Measurements from ENCODE around the gene OR4F17.
"Not testable (repeated sequence)": the region's sequence is repeated elsewhere in the genome, so short reads cannot be mapped to it uniquely, and the experiment has no call there.

The OR4F17 gene

GRCh38 chr19:106804-107203 is at the start of gene OR4F17:
Gene OR4F17, plus strand, starts transcription at chr19:107104. Its CDS starts 3,575 bp downstream, at chr19:110679.
- H3K27ac Mint-ChIP-seq; H3K4me3 Mint-ChIP-seq; H3K27me3 Mint-ChIP-seq (ENCODE audit: low read depth, poor library complexity); H3K4me1 Mint-ChIP-seq; H3K36me3 Mint-ChIP-seq (ENCODE audit: low read depth); DNase-seq; H3K9me3 Mint-ChIP-seq: not testable (repeated sequence)

GRCh38 chr19:70793-71192 is 36.1 kb upstream of the OR4F17 start:
- H3K4me1 Mint-ChIP-seq; H3K9me3 Mint-ChIP-seq; H3K27ac Mint-ChIP-seq; H3K4me3 Mint-ChIP-seq; H3K27me3 Mint-ChIP-seq (ENCODE audit: low read depth, poor library complexity); H3K36me3 Mint-ChIP-seq (ENCODE audit: low read depth): not testable (repeated sequence)
- peak; percentile 37 for DNase-seq

GRCh38 chr19:82864-83263 is 24.0 kb upstream of the OR4F17 start:
- not testable (repeated sequence) for H3K4me1 Mint-ChIP-seq; DNase-seq; H3K27ac Mint-ChIP-seq; H3K4me3 Mint-ChIP-seq; H3K36me3 Mint-ChIP-seq (ENCODE audit: low read depth); H3K27me3 Mint-ChIP-seq (ENCODE audit: low read depth, poor library complexity); H3K9me3 Mint-ChIP-seq

GRCh38 chr19:83626-84025 is 23.3 kb upstream of the OR4F17 start:
- not testable (repeated sequence) for H3K4me3 Mint-ChIP-seq; DNase-seq; H3K27ac Mint-ChIP-seq; H3K27me3 Mint-ChIP-seq (ENCODE audit: low read depth, poor library complexity); H3K4me1 Mint-ChIP-seq; H3K36me3 Mint-ChIP-seq (ENCODE audit: low read depth); H3K9me3 Mint-ChIP-seq

- H3K27me3 Mint-ChIP-seq (ENCODE audit: low read depth, poor library complexity); H3K36me3 Mint-ChIP-seq (ENCODE audit: low read depth); H3K9me3 Mint-ChIP-seq; H3K4me3 Mint-ChIP-seq; H3K4me1 Mint-ChIP-seq; H3K27ac Mint-ChIP-seq; DNase-seq: not testable (repeated sequence)
Measured at GRCh38 chr19:90678-91077, 16.2 kb upstream of the OR4F17 start.

- not testable (repeated sequence) for H3K4me3 Mint-ChIP-seq; H3K4me1 Mint-ChIP-seq; H3K27ac Mint-ChIP-seq; H3K36me3 Mint-ChIP-seq (ENCODE audit: low read depth); DNase-seq; H3K9me3 Mint-ChIP-seq
- peaks cover 11% of the 10 kb centered on the region for H3K27me3 Mint-ChIP-seq (ENCODE audit: low read depth, poor library complexity)
Measured at GRCh38 chr19:94794-95193, 12.1 kb upstream of the OR4F17 start.

DNA sequence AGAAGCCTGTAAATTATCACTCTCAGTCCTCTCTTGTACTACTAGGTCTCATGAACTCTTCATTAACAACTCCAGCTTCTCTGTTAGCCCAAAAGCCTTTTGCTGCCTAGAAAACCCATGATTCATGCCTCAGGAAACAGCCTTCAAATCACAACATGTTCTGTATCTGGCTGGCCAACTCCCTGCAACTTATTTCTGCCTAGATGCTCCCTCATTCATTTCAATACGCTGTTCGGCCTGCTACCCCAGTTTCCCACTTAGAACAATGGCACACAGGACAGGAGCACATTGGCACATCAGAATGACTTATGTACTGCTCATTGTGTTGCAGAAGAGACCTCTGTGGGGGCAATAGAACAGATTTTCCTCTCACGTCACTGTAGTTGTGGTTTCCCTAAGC is 9.3 kb upstream of the OR4F17 start:
- H3K27me3 Mint-ChIP-seq (ENCODE audit: low read depth, poor library complexity); H3K9me3 Mint-ChIP-seq; DNase-seq; H3K27ac Mint-ChIP-seq; H3K4me1 Mint-ChIP-seq; H3K36me3 Mint-ChIP-seq (ENCODE audit: low read depth); H3K4me3 Mint-ChIP-seq: not testable (repeated sequence)

- not testable (repeated sequence) for H3K36me3 Mint-ChIP-seq (ENCODE audit: low read depth); H3K4me1 Mint-ChIP-seq; H3K9me3 Mint-ChIP-seq; H3K4me3 Mint-ChIP-seq; H3K27me3 Mint-ChIP-seq (ENCODE audit: low read depth, poor library complexity); DNase-seq; H3K27ac Mint-ChIP-seq
Measured at GRCh38 chr19:120443-121140, 13.7 kb downstream of the OR4F17 start.

Measured in nephron progenitor cell (in vitro differentiated cells).